Cardiac muscle cell (in vitro differentiated cells and primary cell): Measurements from ENCODE around the gene TARM1. TPM values are rescaled to one million over a fixed set of nuclear protein-coding genes. Genes with fewer than 3 reads are reported as not detected.
A peak's percentile ranks its signal among the peaks of the same experiment; 100 is the strongest.

Experiments used
- DNase-seq, 2 donors: peaks; one replicate each; pipeline versions ENCODE4 v3.0.0 to v3.0.0-alpha.2; 2010 to 2017; ENCODE audit warnings: low read depth in 1 of 2, low spot score in 1 of 2
- H3K27ac ChIP-seq: fragments of 200-600 bp; sonication (generic); 2 replicates; pipeline ENCODE4 v1.5.1; 2016
- H3K27me3 ChIP-seq: fragments of 200-600 bp; sonication (generic); 2 replicates; pipeline ENCODE4 v1.6.0; 2016; ENCODE audit warnings: control low read depth
- H3K36me3 ChIP-seq: fragments of 200-600 bp; sonication (generic); 2 replicates; pipeline ENCODE4 v1.5.1; 2016; ENCODE audit warnings: control low read depth
- H3K4me1 ChIP-seq: fragments of 200-600 bp; sonication (generic); 2 replicates; pipeline ENCODE4 v1.8.1; 2017; ENCODE audit warnings: low read depth, mild to moderate bottlenecking, mixed run types
- H3K4me3 ChIP-seq: fragments of 200-600 bp; sonication (generic); 2 replicates; pipeline ENCODE4 v1.5.1; 2016; ENCODE audit warnings: mild to moderate bottlenecking
- H3K9me3 ChIP-seq: fragments of 200-600 bp; sonication (generic); 2 replicates; pipeline ENCODE4 v1.5.1; 2017; ENCODE audit warnings: low read depth, mild to moderate bottlenecking, control low read depth
- CTCF ChIP-seq: IDR thresholded peaks from 2 replicates; pipeline ENCODE4 v1.5.1; 2012; ENCODE audit warnings: low read depth, mild to moderate bottlenecking, low read length
- polyA plus RNA-seq: library from polyadenylated mRNA; unstranded; fragments of >200 nt; fragmentation: Nextera tagmentation; extraction: Ambion mirVana; gene quantifications from 2 replicates; pipeline ENCODE4 v1.2.1, GENCODE V29; 2016
- total RNA-seq: library from RNA; depleted of rRNA; stranded (reverse); fragments of >200 nt; gene quantifications from 2 replicates; pipeline ENCODE4 v1.2.3, GENCODE V29; 2016

TARM1 gene
- total and polyA plus RNA-seq, 2 experiments from 2014 or later = not detected

DNA sequence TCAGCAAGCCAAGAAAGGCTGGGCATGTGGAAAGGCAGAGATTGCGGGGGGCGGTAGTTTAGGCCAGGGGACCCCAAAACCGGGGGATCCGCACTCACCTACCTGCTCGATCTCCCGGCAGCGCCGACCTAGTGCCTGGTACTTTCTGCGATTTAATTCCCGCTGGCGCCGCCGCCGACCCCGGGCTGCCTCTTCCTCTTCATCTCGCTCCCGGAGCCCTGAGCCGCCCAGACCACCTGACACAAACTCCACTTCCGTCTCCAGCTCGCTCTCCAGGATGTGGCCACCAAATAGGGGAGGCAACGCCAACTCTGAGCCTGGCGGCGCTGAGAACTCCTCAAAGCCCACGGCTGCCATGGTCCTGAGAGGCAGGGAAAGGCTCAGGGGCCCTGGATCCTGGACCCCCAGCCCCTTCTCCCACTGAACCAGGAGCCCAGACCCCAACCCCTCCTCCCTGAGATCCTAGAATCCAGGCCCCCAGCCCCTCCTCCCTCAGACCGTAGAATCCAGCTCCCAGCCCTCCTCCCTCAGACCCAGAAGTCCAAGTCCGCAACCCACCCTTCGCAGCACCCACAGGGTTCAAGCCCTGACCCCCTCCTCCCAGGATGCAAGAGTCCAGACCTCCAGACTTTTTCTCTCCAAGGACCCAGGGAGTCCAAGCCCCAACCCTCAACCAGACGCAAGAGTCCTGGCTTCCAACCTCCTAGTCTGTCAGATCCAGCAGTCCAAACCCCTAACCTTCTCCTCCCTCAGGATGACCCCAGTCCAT lies 33.4 kb upstream of the TARM1 start:
- Histone ChIP-seq H3K27me3 (no peaks in the 10 kb centered on the region), H3K27ac (no peak overlapping the region)

DNA sequence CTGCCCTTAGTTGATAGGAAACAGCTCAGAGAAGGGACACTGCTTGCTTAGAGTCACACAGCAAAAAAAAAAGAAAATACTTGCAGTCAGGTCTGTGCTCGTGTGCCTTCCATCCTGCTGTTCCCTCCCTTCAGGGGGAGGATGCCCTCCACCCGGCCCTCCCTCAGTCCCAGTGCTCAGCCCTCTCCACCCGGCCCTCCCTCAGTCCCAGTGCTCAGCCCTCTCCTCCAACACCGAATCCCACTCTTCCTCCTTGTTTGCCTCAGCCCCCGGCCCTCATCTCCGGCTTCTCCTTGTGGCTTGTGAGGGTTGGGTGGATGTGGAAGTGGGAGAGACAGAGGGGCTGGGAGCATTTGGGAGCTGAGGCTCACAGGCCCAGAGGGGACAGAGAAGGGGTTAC lies 28.5 kb upstream of the TARM1 start:
- Histone ChIP-seq H3K27me3 (no peaks in the 10 kb centered on the region), H3K9me3 (no peaks in the 10 kb centered on the region), H3K4me3 (no peak overlapping the region), H3K4me1 (peaks cover 4% of the 10 kb centered on the region), H3K36me3 (peaks cover 27% of the 10 kb centered on the region), H3K27ac (no peak overlapping the region)
- no peak for DNase-seq
- no peak for TF ChIP-seq CTCF

More for the DNA sequence above, 33.4 kb upstream of the TARM1 start:
- H3K36me3 ChIP-seq = peaks cover 14% of the 10 kb centered on the region
- peak overlapping the region; percentile 48 for H3K4me3 ChIP-seq
- H3K4me1 ChIP-seq = peaks cover 10% of the 10 kb centered on the region
- DNase-seq = peak in 1 of 2 donors; percentile 57
- TF ChIP-seq CTCF = no peak
- H3K9me3 ChIP-seq = no peaks in the 10 kb centered on the region

DNA sequence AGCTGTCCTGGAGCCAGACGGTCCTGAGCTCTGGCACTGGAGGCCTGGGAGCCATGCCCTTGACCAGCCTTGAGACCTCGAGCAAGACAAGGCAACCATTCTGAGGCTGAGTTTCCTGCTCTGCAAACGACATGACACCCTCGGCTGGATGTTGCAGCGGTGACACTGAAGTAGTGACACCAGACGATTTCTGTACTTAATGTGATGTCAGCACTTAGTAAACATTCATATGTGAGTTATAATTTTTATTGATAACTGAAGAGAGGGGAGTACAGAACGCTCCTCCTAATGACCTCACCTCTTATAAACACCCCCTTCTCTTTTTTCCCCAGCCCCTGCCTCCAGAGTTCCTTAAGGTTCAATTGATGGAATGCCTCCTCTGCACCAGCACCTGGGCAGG lies 27.3 kb upstream of the TARM1 start:
- Histone ChIP-seq H3K36me3 (peaks cover 27% of the 10 kb centered on the region), H3K4me3 (no peak overlapping the region), H3K4me1 (no peaks in the 10 kb centered on the region), H3K9me3 (no peaks in the 10 kb centered on the region), H3K27me3 (no peaks in the 10 kb centered on the region), H3K27ac (no peak overlapping the region)
- no peak for DNase-seq
- no peak for TF ChIP-seq CTCF

GRCh38 chr19:54107876-54108490 lies 26.8 kb upstream of the TARM1 start:
- Histone ChIP-seq H3K27me3 (no peaks in the 10 kb centered on the region), H3K36me3 (peaks cover 27% of the 10 kb centered on the region), H3K27ac (no peak overlapping the region), H3K4me1 (no peaks in the 10 kb centered on the region), H3K4me3 (no peak overlapping the region), H3K9me3 (no peaks in the 10 kb centered on the region)
- TF ChIP-seq CTCF = no peak
- no peak for DNase-seq

DNA sequence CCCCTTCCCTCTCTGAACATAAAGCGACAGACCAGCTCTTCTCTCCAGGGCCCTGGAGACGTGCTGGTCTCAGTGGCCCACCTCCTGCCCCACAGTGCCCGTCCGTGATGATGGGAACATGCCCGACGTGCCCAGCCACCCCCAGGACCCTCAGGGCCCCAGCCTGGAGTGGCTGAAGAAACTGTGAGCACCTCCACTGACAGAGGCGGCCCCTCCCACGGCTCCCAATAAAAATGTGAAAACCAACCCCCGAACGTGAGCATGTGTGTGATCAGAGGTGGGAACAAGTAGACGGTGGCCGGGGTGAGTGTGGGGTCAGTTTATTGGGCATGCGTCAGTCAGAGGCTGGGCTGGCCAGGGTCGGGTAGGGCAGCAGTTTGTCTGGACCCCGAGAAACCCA lies 25.6 kb upstream of the TARM1 start:
- peaks cover 27% of the 10 kb centered on the region for H3K36me3 ChIP-seq
- H3K9me3 ChIP-seq = no peaks in the 10 kb centered on the region
- no peak for TF ChIP-seq CTCF
- H3K4me3 ChIP-seq = no peak overlapping the region
- no peak for DNase-seq
- no peaks in the 10 kb centered on the region for H3K27me3 ChIP-seq
- no peak overlapping the region for H3K27ac ChIP-seq
- H3K4me1 ChIP-seq = no peaks in the 10 kb centered on the region
